NT2/D1 (cell line): ENCODE results near the gene IRX4.

ENCODE experiments used
- YY1 ChIP-seq: IDR thresholded peaks from 2 replicates; pipeline ENCODE4 v1.6.1; 2011; ENCODE audit not compliant: insufficient read length, insufficient read depth
- ZNF274 ChIP-seq: IDR thresholded peaks from 2 replicates; pipeline ENCODE4 v1.6.1; 2011; ENCODE audit warnings: mild to moderate bottlenecking, low read depth, low read length

GRCh38 chr5:1859099-1859498 is 23.6 kb downstream of the IRX4 start:
- TF ChIP-seq ZNF274 (no peak), YY1 (no peak)
